Cerebellar nuclear complex (tissue), 1 donor: Measurements from ENCODE around the gene CRELD2.

ENCODE experiments used
- DNase-seq, 2 experiments: peaks; one replicate each; lab custom pipeline; 2025; lab: John Stamatoyannopoulos, UW

Gene CRELD2

GRCh38 chr22:49913026-49913425 is 5.4 kb upstream of the CRELD2 start:
- DNase-seq, result no peak

GRCh38 chr22:49913446-49913845 is 5.0 kb upstream of the CRELD2 start:
- no peak for DNase-seq

GRCh38 chr22:49914256-49914655 is 4.2 kb upstream of the CRELD2 start:
- DNase-seq, result no peak

- DNase-seq, result no peak
These were observed 2.8 kb upstream of the CRELD2 start for GRCh38 chr22:49915610-49916009.

- no peak for DNase-seq
These were observed 1.6 kb upstream of the CRELD2 start for GRCh38 chr22:49916831-49917230.

- no peak for DNase-seq
These were observed 762 bp downstream of the CRELD2 start for GRCh38 chr22:49918911-49919881.

GRCh38 chr22:49920859-49921258 is 2.4 kb downstream of the CRELD2 start:
- no peak for DNase-seq

GRCh38 chr22:49921508-49922278 is 3.3 kb downstream of the CRELD2 start:
- no peak for DNase-seq

- DNase-seq, result no peak
These were observed 4.0 kb downstream of the CRELD2 start for GRCh38 chr22:49922484-49922883.

- no peak for DNase-seq
These were observed 4.5 kb downstream of the CRELD2 start for GRCh38 chr22:49922926-49923325.

- DNase-seq, result no peak
These were observed 5.0 kb downstream of the CRELD2 start for GRCh38 chr22:49923445-49923844.

- no peak for DNase-seq
These were observed 5.8 kb downstream of the CRELD2 start for GRCh38 chr22:49924113-49924833.

GRCh38 chr22:49925525-49926128 is 7.2 kb downstream of the CRELD2 start:
- DNase-seq, result no peak

- DNase-seq, result no peak
These were observed 8.5 kb downstream of the CRELD2 start for GRCh38 chr22:49926916-49927315.

- no peak for DNase-seq
These were observed 9.2 kb downstream of the CRELD2 start for GRCh38 chr22:49927483-49928184.

- no peak for DNase-seq
These were observed 9.7 kb downstream of the CRELD2 start for GRCh38 chr22:49928185-49928495.

- no peak for DNase-seq
These were observed 10.2 kb downstream of the CRELD2 start for GRCh38 chr22:49928555-49929210.

GRCh38 chr22:49929211-49929979 is 11.0 kb downstream of the CRELD2 start:
- DNase-seq, result no peak

- DNase-seq, result no peak
These were observed 11.7 kb downstream of the CRELD2 start for GRCh38 chr22:49929994-49930575.
